Chondrocyte (in vitro differentiated cells): ENCODE data around the gene THADA. TPM values are rescaled to one million over a fixed set of nuclear protein-coding genes. Genes with fewer than 3 reads are reported as not detected.

Experiments
- DNase-seq: peaks from one replicate; pipeline ENCODE4 v3.0.0; 2021; ENCODE audit warnings: mixed read lengths, low spot score
- H3K27ac Mint-ChIP-seq: one replicate; pipeline ENCODE4 v1.8.0; 2021; ENCODE audit warnings: mild to moderate bottlenecking, moderate library complexity, mixed read lengths; ENCODE audit not compliant: unreplicated experiment
- H3K27me3 Mint-ChIP-seq: 2 replicates; pipeline ENCODE4 v1.8.0; 2021; ENCODE audit warnings: low read depth, mixed read lengths
- H3K36me3 Mint-ChIP-seq: 2 replicates; pipeline ENCODE4 v1.8.0; 2021; ENCODE audit warnings: low read depth, mixed read lengths
- H3K4me1 Mint-ChIP-seq: 2 replicates; pipeline ENCODE4 v1.8.0; 2021; ENCODE audit warnings: low read depth, mild to moderate bottlenecking, mixed read lengths
- H3K4me3 Mint-ChIP-seq: one replicate; pipeline ENCODE4 v1.8.0; 2021; ENCODE audit warnings: mild to moderate bottlenecking, moderate library complexity, mixed read lengths; ENCODE audit not compliant: unreplicated experiment
- H3K9me3 Mint-ChIP-seq: 2 replicates; pipeline ENCODE4 v1.8.0; 2021; ENCODE audit warnings: low read depth, mixed read lengths
- total RNA-seq: library from RNA; stranded (reverse); gene quantifications from 3 replicates; pipeline ENCODE4 v1.2.1, GENCODE V29; 2021
- TF ChIP-seq, protein P1 (sequence below): fragments of 200-600 bp; sonication (generic); IDR thresholded peaks from 2 replicates; pipeline ENCODE4 v1.5.0; 2021; ENCODE audit warnings: antibody characterized with exemption, mild to moderate bottlenecking, moderate library complexity

THADA gene
- total RNA-seq, 1 donor from 2014 or later = 28.4 TPM

DNA sequence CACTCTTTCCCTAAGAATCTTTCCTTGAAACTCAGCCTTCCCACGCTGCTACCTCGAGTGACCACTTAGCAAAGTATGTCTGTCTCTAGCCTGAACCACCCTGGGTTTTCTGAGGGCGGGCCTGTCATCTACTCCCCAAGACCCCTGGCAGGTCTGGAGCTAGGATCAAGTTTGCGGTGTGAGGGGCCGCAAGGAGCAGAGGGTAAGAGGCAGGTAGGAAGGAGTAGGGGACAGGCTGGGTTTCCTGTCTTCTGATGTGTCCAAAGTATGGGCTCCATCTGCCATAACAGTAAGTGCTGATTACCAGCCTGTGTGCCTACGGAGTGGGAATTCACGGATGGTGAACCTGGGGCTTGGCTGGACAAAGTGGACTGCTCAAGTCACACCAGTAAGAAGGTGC lies 394.8 kb downstream of the THADA start:
- H3K4me1 Mint-ChIP-seq = peaks cover 5% of the 10 kb centered on the region
- no peaks in the 10 kb centered on the region for H3K27me3 Mint-ChIP-seq
- TF ChIP-seq, protein P1, sequence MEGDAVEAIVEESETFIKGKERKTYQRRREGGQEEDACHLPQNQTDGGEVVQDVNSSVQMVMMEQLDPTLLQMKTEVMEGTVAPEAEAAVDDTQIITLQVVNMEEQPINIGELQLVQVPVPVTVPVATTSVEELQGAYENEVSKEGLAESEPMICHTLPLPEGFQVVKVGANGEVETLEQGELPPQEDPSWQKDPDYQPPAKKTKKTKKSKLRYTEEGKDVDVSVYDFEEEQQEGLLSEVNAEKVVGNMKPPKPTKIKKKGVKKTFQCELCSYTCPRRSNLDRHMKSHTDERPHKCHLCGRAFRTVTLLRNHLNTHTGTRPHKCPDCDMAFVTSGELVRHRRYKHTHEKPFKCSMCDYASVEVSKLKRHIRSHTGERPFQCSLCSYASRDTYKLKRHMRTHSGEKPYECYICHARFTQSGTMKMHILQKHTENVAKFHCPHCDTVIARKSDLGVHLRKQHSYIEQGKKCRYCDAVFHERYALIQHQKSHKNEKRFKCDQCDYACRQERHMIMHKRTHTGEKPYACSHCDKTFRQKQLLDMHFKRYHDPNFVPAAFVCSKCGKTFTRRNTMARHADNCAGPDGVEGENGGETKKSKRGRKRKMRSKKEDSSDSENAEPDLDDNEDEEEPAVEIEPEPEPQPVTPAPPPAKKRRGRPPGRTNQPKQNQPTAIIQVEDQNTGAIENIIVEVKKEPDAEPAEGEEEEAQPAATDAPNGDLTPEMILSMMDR = no peak
- no peaks in the 10 kb centered on the region for H3K9me3 Mint-ChIP-seq
- H3K36me3 Mint-ChIP-seq = peaks cover 2% of the 10 kb centered on the region
- H3K27ac Mint-ChIP-seq = no peak overlapping the region
- DNase-seq = no peak
- H3K4me3 Mint-ChIP-seq = no peak overlapping the region

DNA sequence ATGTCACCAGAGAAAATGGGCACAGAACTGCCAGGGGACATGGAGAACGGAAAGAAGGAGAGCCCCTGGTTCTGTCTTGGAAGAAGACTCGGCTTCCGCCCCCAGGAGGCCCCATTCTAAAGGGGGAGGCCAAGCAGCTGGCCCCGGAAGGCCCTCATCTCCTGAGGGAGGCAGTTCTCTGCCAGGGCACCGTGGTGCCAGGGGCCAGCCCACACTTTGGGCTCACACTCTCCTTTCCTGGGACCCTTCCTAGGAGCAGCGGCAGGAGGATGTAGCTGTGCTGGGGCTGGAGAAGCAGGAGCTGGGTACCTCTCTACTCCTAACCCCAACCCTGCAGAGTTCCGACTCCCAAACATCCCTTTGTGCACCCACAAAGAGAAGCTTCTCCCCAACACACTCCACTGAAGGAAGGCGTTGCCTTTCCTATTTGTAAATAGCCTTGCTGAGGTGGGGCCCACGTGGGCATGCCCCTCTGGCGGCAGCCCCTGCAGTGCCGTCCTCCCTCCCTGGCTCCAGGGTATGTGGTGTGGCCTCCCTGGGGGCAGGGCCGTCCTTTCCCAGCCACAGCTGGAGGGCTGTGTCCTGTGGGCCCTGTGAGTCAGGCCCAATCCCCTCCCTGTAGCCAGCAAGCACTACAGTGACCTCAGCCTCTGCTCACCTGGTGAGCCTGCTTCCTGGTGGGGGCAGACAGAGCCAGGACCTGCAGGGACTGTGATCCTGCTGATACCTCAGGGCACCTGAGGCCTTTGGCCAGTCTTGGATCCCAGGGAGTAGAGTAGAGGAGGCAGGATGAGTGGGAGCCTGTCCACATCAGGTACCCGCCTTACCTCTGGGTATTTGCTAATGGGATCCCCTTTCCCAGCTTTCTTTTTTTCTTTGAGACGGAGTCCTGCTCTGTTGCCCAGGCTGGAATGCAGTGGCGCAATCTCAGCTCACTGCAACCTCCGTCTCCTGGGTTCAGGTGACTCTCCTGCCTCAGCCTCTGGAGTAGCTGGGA lies 396.0 kb downstream of the THADA start:
- H3K27me3 Mint-ChIP-seq = no peaks in the 10 kb centered on the region
- peaks cover 5% of the 10 kb centered on the region for H3K4me1 Mint-ChIP-seq
- peaks cover 2% of the 10 kb centered on the region for H3K36me3 Mint-ChIP-seq
- no peak overlapping the region for H3K27ac Mint-ChIP-seq
- DNase-seq = no peak
- H3K4me3 Mint-ChIP-seq = no peak overlapping the region
- TF ChIP-seq, protein P1 = no peak
- no peaks in the 10 kb centered on the region for H3K9me3 Mint-ChIP-seq

DNA sequence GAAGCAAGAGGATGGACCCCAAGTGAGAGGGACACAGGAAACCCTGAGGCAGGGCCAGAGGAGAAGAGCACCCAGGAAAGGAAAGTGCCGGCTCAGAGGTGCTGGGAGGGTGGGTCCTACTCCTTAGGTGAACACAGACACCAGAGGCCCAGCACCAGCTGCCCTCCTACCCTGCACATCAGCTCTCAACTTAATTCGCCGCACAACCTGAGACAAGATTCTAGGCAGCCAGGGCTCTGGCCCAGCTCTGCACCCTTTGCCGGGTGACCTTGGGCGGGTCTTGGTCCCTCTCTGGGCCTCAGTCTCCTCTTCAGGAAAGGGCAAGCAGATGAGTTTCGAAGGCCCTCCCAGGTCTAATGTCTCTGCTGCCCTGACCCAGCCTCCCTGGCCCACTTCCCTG lies 397.6 kb downstream of the THADA start:
- Mint-ChIP-seq H3K27ac (no peak overlapping the region), H3K9me3 (no peaks in the 10 kb centered on the region), H3K36me3 (peaks cover 2% of the 10 kb centered on the region), H3K4me3 (no peak overlapping the region), H3K27me3 (no peaks in the 10 kb centered on the region), H3K4me1 (peaks cover 10% of the 10 kb centered on the region)
- no peak for DNase-seq
- TF ChIP-seq, protein P1 = no peak

DNA sequence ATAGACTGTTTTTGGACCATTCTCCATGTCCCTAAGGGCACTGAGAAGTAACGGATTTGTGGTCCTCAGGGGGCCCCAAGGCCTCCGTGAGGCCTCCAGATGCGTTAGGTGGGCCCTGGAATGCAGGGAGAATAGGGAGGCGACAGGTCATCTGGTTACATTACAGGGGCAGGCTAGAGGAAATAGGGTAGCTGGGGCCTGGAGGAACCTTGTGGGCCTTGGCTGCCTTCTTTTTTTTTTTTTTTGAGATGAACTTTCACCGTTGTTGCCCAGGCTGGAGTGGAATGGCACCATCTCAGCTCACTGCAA lies 398.3 kb downstream of the THADA start:
- no peak for DNase-seq
- H3K9me3 Mint-ChIP-seq = no peaks in the 10 kb centered on the region
- no peaks in the 10 kb centered on the region for H3K27me3 Mint-ChIP-seq
- TF ChIP-seq, protein P1 = no peak
- H3K4me3 Mint-ChIP-seq = no peak overlapping the region
- H3K27ac Mint-ChIP-seq = no peak overlapping the region
- H3K4me1 Mint-ChIP-seq = peaks cover 10% of the 10 kb centered on the region
- peaks cover 2% of the 10 kb centered on the region for H3K36me3 Mint-ChIP-seq

DNA sequence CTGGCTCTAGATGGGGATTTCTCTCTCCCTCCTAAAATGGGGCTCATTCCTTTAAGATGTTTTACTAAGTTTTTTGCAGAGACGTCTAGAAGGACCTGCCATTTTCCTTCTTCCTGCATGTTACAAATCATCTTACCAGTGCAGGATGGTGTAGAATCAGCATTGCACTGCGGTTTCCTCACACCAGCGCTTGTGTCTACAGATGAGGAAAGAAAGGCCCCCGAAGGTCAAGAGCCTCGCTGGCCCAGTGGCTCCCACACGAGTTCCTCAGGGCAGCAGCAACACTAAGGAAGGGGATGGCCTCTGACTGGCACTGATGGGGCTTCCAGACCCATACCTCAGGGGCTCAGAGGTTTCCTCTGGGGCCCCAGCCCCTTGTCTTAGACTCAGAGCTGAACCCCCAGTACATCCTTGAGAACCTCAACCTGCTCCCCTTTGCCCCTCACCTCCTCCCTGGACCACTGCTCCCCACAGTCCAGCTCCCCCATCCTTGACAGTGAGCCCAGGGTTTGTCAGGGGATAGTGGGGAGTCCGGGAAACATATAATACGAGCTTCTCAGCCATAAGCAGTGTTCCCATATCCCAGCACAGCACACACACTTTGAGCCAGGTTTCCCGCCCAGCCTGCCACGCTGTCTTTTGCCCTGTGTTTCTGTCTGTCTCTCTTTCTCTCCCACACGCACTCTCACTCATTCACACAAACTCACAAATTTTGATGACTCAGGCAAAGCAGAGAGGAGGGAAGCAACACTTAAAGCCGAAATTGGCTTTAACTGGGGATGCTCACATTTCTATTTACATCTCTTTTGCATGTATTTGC lies 398.9 kb downstream of the THADA start:
- Mint-ChIP-seq H3K27me3 (no peaks in the 10 kb centered on the region), H3K9me3 (no peaks in the 10 kb centered on the region), H3K36me3 (peaks cover 2% of the 10 kb centered on the region), H3K27ac (peak overlapping the region; percentile 1), H3K4me3 (no peak overlapping the region), H3K4me1 (peaks cover 10% of the 10 kb centered on the region)
- TF ChIP-seq, protein P1 = no peak
- no peak for DNase-seq
